ENCODE measurements around the gene TFF3.

TFF3 gene

DNA sequence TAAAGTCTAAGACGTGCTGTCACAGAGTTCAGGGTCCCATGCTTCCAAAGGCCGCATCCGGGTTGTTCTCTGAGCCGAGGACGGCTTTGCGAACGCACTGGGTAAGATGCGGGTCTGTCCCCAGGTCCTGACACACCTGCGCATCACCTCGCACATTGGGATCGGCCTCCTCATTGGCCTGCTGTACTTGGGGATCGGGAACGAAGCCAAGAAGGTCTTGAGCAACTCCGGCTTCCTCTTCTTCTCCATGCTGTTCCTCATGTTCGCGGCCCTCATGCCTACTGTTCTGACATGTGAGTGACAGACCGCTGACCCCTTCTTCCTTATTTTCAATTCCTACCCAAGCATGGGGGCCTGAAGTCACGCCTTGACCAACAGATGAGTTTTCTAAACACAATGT lies 25.3 kb downstream of the TFF3 start:
- no peak for DNase-seq (ENCODE audit: low read depth)

DNA sequence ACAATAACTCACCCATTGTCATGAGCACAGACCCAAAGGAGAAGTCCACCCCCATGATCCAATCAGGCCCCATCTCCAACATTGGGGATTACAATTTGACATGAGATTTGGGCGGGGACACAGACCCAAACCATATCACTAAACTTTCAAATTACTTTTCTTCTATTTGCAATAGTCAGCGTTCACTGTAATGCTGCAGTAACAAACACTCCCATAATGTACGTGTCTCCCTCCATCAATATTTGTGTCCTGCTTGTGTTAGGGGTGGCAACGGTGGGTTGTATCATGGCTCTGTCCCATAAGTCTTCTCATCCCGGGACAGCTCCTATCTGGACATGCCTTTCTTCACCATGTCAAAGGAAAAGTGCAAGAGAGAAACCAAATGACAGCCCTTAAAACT lies 26.2 kb downstream of the TFF3 start:
- no peak for DNase-seq (ENCODE audit: low read depth)

DNA sequence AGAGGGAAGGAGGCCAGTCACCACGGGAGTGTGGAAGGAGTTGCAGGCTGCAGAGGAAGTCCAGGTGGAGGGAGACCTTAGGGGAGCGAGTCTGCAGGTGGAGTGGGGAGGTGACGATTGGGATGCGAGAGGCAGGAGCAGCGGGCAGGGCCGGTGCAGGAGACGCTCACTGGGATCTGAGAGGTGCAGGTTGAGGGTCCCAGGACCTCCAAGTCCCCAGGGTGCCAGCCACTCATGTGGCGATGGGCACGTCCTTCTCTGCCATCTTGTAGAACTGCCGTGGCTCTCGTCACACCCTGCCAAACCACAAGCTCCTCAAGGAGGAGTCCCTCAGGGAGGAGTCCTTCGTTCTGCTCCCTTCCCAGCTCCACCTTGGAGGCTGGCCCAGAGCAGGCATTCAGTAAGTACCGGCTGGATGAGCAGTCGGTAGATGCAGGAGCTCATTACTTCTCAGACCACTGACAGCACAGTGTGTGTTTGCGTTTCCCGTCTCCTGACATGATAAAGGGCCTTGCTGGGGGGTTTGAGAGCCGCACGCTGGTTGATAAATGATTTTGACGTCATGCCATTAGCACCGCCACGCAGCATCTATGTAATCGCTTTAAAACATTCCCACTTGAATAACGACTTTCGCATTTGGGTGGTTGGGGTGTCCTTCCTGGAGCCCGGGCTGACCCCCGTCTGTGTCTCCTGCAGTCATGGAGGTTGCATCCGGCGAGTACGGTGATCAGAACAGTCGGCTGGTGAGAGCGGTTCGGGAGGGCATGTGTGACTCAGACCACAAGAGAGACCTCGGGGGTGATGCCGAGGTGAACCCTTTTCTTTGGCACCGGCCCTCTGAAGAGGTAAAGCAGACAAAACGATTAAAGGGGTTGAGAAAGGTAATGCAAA lies 27.8 kb downstream of the TFF3 start:
- no peak for DNase-seq (ENCODE audit: low read depth)

DNA sequence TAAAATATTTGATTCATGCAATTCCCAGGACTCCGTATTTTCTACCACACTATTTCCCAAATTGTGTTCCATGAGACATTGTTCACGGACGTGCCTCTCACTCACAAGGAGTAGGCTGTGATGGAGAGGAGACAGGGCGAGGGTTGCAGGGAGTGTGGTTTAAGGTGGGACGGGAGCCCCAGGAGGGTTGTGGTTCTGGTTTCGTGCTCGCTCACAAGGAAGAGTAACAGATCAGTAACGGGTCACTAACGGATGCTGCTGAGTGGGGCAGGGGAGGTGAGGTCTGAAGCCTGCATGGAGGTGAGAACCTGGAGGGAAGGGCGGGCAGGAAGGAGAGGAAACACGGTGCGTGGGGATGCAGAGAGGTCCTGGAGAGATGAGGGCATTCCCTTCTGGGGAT lies 28.8 kb downstream of the TFF3 start:
- DNase-seq (ENCODE audit: low read depth): no peak

DNA sequence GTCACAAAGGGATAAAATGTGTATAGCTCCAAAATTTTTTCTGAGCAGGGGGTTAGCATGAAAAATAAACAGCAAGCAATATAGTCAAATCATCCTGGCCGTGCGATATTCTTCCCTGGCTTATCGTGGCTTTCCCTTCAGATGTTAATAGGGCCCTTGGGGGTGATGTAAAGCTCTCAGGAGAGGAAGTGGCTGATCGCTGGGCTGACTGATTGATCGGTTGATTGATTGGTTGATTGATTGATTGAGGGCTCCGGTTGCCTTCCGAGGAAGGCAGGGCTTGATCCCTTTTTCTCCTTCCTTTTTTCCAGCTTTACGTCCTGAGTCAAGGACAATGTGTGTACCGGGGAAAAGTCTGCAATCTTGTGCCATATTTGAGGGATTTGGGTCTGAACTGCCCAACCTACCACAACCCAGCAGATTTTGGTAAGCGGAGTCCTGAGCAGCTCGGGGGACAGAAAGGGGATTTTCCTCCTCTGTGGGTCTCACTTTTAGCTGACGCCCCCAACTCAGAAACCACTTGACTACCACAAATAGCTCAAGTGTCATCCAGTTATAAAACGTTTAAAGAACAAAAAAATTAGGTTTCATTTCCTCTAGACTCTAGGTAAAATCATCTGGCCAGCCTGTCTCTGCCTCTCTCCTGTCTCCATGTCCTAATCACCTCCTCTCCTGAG lies 29.5 kb downstream of the TFF3 start:
- no peak for DNase-seq (ENCODE audit: low read depth)

DNA sequence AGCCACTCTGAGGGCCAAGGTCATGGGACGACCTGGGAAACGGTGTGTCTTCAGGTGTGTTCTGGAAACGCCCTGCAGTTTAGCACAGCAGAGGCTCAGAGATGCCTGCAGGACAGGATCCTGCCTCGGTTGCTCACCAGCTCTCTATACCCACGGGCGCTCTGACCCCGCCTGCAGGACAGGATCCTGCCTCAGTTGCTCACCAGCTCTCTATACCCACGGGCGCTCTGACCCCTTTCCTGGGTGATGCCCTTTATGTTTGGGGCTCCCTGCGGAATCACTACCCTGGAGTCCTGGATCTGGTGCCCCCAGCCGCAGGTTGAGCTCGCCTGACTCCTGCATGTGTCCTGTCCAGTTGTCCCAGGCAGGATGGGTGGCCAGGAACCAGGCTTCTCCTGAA lies 32.5 kb downstream of the TFF3 start:
- no peak for DNase-seq (ENCODE audit: low read depth)

DNA sequence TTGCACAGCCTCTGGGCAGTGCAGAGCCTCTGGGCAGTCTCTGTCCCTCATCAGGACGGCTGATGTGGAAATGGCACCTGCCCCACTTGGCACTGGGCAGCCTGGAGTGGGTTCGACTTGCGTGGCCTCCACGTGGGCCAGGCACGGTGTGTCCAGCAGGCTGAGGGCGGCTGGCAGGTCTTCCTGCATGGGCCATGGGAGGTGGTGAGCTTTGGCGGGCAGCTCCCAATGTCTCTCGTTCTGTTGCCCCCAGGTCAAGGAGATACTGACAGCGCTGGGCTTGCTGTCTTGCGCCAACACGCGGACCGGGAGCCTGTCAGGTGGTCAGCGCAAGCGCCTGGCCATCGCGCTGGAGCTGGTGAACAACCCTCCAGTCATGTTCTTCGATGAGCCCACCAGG lies 33.2 kb downstream of the TFF3 start:
- DNase-seq (ENCODE audit: low read depth): no peak

DNA sequence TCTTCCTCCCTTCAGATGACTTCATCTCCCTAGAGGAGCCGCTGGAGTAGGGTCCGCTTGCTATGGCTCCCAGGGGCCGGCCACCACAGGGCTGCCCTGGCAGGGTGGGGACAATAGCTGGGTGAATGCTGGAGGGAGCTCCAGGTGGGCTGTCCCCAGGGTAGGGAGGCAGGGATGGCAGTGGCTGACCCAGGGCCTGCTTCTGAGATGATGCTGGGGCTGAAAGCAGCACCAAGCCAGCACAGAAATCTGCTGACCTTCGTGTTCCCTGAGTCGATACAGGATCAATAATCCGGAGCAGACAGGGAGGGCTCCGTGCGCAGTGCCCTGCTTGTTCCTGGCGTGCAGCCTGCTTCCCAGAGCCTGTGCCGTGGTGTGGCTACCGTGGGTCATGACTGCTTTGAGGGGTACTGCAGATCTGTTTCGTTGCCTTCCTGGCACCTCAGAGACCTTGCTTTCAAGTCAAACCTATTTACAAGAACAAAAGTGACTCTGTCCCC lies 34.0 kb downstream of the TFF3 start:
- DNase-seq (ENCODE audit: low read depth): no peak

DNA sequence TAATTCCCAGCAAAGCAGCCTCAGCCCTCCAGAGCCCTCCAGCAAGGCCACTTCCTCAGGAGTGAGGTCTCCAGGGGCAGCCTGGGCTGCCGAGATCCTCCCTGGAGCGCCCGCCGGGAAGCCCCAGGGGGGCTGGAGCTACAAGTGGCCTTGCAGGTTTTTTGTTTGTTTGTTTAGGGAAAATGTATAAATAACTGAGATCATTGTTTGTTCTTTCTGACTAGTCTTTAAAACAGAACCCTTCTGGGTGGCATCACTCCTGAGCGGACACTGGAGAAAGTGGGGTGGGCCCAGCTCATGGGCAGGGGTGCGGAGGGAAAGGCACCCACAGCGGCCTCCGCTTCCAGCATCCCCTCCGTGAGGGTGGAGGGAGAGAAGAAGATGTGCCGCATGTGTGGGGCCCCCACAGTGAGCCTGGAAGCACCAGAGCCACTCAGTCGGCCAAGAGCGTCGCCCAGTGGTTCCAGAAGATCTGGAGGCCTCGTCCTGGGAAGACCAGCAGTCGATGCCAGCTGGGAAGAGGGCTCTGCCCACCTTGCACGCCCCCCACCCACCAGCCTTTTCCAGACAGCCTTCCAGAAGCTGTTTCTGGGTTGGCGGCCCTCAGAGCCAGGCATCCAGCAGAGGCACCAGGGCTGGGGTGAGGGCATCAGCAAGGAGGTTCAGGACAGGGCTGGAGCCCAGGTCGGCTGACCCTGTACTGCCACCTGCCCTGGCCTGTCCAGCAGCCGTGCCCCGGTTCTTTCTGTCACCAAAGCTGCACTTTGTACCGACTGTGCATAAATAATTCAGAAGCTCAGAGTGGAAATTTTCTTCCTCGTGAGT lies 34.6 kb downstream of the TFF3 start:
- DNase-seq (ENCODE audit: low read depth): no peak

DNA sequence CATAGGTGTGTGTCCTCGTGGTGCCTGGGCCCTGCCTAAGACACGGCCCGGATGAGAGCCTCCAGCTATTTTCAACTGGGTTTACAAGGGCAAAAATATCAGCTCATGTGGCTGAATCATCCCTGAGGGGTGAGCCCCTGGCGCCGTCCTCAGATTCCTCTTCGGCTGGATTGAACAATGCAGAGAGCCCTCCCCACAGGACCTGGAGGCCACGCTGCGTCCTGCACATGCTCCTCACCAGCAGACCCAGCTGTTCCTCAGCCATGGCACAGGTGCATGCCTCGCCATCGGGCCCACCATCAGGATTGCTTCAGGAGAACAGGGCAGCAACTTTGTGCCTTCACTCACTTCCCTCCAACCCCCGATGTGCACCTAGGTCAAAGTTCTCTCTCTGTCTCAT lies 35.3 kb downstream of the TFF3 start:
- no peak for DNase-seq (ENCODE audit: low read depth)

DNA sequence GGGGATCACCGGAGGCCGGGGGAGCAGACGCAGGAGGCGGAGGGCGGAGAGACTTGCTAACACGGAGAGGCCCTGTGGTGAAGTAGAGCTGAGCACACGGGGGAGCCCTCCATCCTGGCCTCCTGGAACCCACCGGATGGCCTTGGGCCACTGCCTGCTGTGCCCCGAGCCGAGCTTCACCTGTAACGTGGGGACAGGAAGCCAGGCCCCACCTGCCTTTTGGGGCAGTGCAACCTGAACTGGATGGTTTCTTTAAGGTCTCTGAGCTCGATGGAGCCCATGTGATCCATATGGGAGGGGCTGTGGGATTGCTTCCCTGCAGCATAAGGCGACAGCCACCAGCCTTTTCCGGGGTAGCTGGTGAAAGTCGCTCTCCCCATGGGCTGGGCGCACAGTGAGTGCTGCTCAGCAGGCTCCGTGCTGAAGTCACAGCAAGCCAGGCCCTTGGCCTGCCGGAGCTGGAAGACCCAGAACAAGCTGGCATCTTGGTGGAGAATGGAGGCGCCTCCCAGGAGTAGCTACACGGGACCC lies 35.8 kb downstream of the TFF3 start:
- DNase-seq (ENCODE audit: low read depth): no peak

DNA sequence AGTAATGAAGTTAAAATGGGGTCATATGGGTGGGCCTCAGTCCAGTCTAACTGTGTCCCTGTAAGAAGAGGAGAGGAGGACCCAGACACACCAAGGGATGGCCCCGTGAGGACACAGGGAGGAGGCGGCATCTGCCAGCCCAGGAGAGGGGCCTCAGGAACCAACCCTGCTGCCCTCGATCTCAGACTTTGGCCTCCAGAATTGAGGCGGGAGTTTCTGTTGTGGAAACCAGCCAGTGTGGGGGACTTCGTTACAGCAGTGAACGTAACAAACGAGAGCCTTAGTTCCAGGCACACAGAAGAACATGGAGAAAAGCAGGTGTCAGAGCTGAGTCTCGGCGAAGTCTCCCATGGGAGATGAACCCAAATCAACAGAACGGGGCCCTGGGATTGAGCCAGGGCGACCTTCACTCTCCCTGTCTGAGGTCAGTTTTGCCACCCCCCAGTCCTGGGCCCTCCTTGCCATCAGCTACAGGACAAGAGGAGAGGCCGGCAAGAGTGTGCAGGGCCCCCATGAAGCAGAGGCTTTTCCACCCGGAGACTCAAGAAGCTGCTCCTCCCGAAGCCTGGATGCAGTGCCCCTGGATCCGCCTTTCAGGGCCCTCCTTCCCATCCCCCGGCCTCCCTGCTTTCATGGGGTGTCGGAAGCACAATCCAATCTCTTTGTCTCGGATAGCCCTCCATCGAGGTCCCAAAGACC lies 36.6 kb downstream of the TFF3 start:
- DNase-seq (ENCODE audit: low read depth): no peak

DNA sequence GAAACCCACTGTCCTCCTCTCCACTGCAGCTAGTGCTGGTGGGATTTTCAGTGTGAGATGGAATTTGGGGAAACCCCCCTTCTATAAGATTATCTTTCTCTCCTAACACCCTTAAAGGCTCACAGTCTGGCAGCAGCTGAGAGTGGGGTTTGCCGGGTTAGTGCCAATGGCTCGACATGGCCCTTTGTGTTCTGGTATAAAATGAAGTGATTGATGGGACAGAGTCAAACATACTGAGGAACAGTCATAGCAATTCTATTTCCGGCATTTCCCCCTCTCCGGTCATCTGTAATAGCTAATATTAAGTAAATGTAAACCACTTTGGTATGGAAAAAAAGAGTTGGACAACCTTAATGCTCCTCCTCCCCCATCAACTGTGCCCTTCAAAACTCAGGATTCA lies 37.6 kb downstream of the TFF3 start:
- DNase-seq (ENCODE audit: low read depth): no peak

DNA sequence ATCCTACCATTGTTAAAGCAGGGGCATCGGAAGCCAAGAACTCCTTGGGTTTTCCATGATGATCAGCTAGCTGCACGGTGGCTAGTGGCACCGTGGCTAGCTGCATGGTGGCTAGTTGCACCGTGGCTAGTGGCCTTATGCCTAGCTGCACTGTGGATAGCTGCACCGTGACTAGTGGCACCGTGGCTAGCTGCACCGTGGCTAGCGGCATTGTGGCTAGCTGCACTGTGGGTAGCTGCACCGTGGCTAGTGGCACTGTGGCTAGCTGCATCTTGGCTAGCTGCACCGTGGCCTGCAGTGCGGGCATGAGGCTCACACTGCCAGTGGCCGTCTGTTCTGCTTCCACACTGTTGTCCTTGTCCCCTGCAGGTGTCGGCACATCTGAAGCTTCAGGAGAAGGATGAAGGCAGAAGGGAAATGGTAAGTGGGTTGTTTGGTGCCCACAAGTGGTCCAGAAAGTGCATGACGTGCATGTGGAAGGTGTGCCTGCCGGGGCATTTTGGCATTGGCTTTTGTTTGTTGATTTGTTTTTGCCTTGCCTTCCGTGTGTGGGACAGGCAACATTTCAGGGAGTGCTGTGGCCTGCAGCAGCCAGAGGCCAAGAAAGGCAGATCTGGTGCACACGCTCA lies 38.6 kb downstream of the TFF3 start:
- DNase-seq (ENCODE audit: low read depth): no peak

DNA sequence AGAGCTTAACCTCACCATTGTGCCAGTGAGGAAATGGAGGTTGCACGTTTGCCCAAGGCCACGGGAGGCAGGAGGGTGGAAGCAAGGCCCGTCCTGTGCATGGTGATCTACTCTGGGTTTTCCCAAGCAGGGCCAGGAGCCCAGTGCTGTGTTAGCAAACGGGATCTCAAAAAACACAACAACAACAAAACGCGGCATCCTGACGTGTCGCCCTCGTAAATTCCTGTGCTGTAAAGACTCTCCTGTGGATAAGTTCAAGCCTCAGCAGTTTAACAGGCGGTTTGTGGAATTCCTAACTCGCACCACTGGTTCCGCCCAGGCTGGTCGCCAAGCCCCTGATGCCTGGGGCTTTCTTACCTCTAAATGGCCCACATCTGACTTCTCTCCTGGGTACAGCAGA lies 39.1 kb downstream of the TFF3 start:
- DNase-seq (ENCODE audit: low read depth): no peak

DNA sequence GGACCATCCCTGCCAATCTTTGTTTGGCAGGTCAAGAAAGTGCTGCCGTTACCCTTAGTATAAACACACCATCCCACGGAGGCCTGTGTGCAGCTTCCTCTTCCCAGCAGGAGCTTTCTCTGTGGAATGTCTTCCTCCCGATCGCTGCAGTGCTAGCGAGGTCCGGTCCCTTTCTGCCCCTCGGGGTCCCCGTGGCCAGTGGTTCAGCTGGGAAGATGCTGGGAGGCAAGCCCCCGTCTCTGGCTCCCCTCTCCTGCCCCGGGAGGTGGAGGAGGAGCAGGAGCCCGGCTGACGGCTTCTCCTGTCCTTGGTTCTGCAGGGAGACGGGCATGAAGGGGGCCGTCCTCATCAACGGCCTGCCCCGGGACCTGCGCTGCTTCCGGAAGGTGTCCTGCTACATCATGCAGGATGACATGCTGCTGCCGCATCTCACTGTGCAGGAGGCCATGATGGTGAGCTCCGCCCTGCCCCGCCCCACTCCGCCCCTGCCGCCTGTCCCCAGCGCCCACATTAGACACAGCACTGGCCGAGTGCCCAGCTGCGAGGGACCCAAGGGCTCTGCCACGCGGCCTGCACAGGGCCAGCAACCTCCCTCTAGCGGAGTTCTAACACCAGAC lies 42.1 kb downstream of the TFF3 start:
- DNase-seq (ENCODE audit: low read depth): no peak

DNA sequence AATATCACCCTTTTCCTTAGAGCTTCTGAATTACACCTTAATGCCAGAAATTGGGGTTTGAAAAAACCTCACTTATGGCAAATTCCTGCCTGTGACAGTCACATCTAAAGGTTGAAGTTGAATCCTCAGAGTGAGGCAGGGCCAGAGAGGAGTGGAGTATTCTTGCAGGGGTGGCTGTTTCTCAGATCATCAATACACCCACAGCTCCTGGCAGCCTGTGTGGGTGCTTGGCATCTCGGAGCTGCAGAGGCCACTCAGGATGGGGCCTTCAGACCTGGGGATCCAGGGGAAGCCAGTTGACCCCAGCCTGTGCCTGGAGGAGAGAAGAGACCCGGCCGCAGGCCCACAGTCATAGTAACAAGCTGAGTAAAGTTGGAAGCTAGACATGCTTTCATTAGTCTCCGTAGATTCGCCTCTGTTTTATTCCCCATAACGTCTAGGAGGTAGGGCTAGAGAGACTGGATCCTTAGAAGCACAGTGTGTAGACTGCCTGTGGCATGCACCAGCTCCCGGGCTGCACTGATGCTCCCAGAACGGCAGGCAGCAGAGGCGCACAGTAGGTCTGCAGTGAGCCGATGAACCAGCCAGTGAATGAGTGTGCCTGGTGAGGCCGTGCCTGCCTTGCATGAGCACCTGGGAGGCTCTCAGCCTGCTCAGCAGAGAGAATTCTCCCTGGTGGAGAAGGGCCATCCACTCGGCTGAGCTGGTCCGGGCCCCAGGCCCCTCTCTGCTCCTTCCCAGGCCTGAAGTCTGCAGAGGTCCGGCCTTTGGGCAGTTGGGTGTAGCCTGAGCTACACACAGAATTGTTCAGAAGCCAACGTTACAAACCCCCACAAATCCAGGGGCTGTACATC lies 42.9 kb downstream of the TFF3 start:
- DNase-seq (ENCODE audit: low read depth): no peak

DNA sequence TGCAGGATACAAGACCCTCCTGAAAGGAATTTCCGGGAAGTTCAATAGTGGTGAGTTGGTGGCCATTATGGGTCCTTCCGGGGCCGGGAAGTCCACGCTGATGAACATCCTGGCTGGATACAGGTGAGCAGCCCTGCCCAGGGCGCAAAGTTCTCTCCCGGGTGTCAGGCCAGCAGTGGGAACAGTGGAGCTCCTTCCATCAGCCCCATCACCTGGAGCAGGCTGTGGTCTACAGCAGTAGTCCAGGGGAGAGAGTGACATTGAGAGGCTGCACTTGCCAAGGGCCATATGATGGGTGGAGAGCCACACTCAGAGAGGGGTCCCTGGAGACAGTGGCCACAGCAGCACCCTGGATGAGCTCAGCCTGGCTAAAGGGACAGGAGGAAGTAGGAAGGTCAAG lies 44.1 kb downstream of the TFF3 start:
- no peak for DNase-seq (ENCODE audit: low read depth)

DNA sequence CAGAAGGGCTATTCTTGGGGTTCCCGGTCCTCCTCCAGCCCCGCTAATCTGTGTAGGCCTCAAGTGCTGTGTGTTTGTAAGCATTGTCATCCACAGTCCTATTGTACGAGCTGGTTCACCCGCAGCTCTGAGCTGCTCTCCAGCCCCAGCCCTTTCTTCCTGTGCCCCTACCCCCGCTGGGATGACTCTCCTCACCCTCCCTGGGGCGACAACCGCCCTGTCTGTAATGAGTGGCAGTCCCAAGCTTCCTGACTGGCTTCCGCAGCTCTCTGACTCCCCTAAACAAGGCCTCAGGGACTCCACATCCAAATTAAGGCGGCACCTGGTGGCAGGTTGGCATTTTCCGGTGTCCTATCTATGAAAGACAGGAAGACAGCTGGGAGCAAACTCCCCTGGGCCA lies 45.8 kb downstream of the TFF3 start:
- DNase-seq (ENCODE audit: low read depth): no peak
